Testis (tissue), 2 donors: ENCODE data around the gene PCSK5.

Source experiments
- POLR2A ChIP-seq: fragments of 450-650 bp; IDR thresholded peaks from one replicate; pipeline ENCODE4 v1.6.1; 2017; ENCODE audit warnings: antibody characterized with exemption, mild to moderate bottlenecking, moderate library complexity
- TF ChIP-seq, protein P1 (sequence below), 3 experiments: fragments of 450-650 bp in 2 of 3; fragments of 200-600 bp in 1 of 3; sonication (generic) in 1 of 3; IDR thresholded peaks; one replicate each; pipeline ENCODE4 v1.5.1; 2016 to 2019; ENCODE audit warnings: antibody characterized with exemption in 3 of 3, mild to moderate bottlenecking in 2 of 3, moderate library complexity in 1 of 3

DNA sequence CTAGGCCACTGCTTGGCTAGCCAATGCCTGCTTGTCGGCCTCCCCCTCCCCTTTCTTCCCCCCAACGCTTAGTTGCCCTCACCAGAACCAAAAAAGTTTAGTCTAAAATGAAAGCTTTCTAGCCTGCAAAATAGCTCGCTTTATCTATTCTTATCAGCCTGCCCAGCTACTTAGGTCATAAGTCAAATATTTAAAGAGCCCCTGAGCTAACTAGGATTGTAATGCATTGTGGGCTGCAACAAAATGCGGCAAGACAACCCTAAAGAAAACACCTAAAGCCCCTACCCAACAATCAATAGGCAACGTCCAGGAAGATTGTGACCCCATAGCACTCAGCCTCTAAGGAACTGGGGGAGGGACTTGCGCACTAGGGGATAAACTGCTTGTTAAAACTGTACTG lies 38.6 kb upstream of the PCSK5 start:
- no peak for TF ChIP-seq POLR2A
- TF ChIP-seq, protein P1, sequence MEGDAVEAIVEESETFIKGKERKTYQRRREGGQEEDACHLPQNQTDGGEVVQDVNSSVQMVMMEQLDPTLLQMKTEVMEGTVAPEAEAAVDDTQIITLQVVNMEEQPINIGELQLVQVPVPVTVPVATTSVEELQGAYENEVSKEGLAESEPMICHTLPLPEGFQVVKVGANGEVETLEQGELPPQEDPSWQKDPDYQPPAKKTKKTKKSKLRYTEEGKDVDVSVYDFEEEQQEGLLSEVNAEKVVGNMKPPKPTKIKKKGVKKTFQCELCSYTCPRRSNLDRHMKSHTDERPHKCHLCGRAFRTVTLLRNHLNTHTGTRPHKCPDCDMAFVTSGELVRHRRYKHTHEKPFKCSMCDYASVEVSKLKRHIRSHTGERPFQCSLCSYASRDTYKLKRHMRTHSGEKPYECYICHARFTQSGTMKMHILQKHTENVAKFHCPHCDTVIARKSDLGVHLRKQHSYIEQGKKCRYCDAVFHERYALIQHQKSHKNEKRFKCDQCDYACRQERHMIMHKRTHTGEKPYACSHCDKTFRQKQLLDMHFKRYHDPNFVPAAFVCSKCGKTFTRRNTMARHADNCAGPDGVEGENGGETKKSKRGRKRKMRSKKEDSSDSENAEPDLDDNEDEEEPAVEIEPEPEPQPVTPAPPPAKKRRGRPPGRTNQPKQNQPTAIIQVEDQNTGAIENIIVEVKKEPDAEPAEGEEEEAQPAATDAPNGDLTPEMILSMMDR (IDR thresholded peaks at IDR 0.05) = no peak
